Skeletal muscle cell (primary cell): ENCODE data around the gene CACNA2D3.
A peak's percentile ranks its signal among the peaks of the same experiment; 100 is the strongest.

ENCODE experiments used
- DNase-seq: peaks from one replicate; pipeline ENCODE4 v3.0.0-alpha.2; 2010; ENCODE audit warnings: low read depth
- H3K4me3 ChIP-seq: 2 replicates; pipeline ENCODE4 v1.5.1; 2011; ENCODE audit warnings: low read depth, mild to moderate bottlenecking, control low read depth, low read length, moderate library complexity

The CACNA2D3 gene

GRCh38 chr3:55000953-55001352, 878.6 kb downstream of the CACNA2D3 start:
- DNase-seq = no peak
- H3K4me3 ChIP-seq = no peak overlapping the region

DNA sequence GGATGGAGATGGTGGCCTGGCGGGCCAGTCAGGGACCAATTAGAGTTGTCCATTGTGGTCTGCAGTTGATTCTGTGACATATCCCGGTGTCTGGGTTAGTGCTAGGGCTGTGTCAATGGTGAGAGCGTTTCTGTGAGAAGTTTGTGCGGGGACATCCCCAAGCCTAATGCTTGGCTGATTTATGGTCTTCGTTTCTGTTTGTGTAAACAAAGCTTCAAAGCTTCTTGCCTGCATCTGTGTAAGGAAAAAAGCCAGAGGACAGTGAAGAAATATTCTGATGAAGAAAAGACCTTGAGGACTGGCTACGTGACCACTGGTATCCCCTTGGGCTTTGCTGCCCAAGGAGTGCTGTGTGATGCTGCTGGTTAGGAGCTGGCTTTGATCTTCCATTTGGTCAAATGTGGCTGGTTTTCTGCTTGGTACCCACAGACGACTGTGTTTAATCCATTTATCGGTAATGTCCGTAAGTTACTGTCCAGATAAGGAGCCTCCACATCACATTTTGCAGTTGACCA, 880.1 kb downstream of the CACNA2D3 start:
- DNase-seq = no peak
- no peak overlapping the region for H3K4me3 ChIP-seq

DNA sequence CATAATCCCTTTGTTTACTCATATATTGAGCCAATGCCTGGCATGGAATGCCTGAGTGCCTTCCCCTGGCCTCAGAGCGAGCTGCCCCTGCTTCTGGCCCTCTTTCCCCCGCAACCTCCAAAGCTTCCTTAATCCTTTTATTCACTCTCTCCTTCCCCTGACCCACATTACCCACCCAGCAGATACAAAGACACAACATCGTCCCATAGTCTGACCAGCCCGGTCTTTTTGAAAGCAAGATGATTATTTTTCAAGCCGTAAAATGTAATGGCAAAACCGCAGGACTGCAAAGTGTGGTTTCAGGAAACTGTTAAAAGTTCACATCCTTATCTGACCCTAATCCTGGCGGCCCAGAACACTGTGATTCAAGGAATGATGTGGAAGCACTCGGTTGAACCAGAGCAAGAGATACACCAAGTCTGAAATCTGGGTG, 883.9 kb downstream of the CACNA2D3 start:
- DNase-seq = no peak

GRCh38 chr3:55007971-55008370, 885.6 kb downstream of the CACNA2D3 start:
- DNase-seq = no peak
- H3K4me3 ChIP-seq = no peak overlapping the region

More for the DNA sequence above, 883.9 kb downstream of the CACNA2D3 start:
- no peak overlapping the region for H3K4me3 ChIP-seq

GRCh38 chr3:55009372-55009771, 887.0 kb downstream of the CACNA2D3 start:
- no peak overlapping the region for H3K4me3 ChIP-seq
- no peak for DNase-seq

DNA sequence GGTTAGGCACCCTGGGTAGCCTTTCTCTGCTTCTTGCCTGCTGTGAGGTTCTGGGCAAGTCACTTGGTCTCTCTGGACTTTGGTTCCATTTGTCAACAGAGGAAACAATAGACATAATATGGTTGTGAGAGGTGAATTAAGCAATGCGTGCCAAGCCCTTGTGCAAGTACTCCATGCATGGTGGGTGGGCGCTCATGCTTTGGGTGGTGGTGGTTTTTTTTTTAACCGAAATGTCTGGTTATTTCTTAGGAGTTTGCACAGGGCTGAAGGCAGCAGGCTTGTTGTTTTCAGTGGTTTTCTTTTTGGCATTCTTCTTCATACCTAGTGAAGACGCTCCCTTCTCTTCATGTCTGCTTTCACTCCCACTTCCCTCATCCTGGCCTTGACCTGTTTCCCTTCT, 889.7 kb downstream of the CACNA2D3 start:
- no peak for DNase-seq
- no peak overlapping the region for H3K4me3 ChIP-seq

GRCh38 chr3:55013145-55013925, 891.0 kb downstream of the CACNA2D3 start:
- peak; percentile 24 for DNase-seq
- no peak overlapping the region for H3K4me3 ChIP-seq

DNA sequence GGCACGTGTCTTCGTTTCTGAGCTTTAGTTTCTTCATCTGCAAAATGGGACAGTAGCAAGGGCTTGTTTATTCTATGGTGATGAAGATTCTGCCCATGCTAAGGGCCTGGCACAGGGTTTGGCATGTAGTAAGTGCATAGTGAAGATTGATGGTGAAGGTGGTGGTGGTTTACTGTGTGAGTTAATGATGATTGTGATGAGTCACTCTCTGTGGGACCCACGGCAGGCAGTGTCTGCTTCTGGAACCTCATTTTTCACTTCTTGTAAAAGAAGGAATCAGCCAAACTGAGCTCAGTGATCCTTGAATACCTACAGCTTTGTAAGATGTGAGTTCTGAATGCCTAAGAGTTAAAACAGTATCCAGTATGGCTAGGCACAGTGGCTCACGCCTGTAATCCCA, 891.7 kb downstream of the CACNA2D3 start:
- no peak for DNase-seq
- H3K4me3 ChIP-seq = no peak overlapping the region

GRCh38 chr3:55014906-55015305, 892.6 kb downstream of the CACNA2D3 start:
- no peak for DNase-seq
- H3K4me3 ChIP-seq = no peak overlapping the region

- DNase-seq = no peak
- no peak overlapping the region for H3K4me3 ChIP-seq
These were observed 895.5 kb downstream of the CACNA2D3 start for GRCh38 chr3:55017876-55018275.

DNA sequence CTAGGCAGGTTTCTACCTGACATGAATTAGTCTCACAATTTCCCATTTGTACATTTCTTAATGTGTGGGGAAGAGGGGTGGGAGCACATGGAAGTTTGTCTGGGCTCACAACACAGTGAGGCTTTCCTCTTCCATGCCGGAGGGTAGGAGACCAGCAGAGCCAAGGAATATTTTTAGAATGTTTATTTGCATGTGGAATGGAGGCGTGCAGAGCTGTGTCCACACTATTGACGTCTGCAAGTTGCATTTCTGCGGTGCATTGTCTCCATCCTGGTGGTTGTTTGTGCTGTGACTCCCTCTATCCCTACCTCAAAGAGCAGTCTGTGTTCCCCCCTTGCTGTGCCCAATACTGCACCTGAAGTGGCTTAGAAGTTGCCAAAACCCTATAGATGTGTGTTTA, 908.6 kb downstream of the CACNA2D3 start:
- no peak overlapping the region for H3K4me3 ChIP-seq
- no peak for DNase-seq

GRCh38 chr3:55036883-55037577, 914.7 kb downstream of the CACNA2D3 start:
- DNase-seq = no peak

DNA sequence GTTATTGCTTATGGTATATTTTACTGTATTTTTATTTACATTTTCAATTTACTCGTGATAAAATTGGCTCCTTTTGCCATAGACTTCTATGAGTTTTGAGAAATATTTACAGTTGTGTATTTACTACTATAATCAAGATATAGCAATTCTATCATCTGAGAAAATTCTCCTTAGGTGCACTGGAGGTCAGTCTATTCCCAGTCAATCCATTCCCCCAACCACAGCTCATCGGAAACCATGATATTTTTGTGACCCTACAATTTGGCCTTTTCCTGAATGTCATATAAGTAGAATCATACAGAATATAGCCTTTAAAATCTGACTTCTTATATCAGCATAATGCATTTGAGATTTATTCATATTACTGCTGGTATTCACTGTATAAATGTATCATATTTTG, 920.2 kb downstream of the CACNA2D3 start:
- no peak overlapping the region for H3K4me3 ChIP-seq
- DNase-seq = no peak

More at GRCh38 chr3:55036883-55037577, 914.7 kb downstream of the CACNA2D3 start:
- no peak overlapping the region for H3K4me3 ChIP-seq

DNA sequence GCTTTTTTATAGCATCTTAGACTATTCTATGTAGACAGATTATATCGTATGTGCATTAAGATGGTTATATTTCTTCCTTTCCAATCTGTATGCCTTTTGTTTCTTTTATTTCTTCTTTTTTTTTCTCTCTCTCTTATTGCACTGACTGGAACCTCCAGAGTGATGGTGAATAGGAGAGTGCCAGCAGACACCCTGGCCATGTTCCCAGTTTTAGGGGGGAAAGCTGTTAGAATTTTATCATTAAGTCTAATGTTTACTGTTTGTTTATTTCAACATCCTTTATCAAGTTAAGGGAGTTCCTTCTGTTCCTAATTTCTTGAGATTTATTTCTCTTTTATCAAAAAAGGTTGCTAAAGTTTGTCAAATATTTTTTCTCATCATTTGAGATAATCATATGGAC, 922.1 kb downstream of the CACNA2D3 start:
- no peak overlapping the region for H3K4me3 ChIP-seq

GRCh38 chr3:55059027-55059629, 936.8 kb downstream of the CACNA2D3 start:
- DNase-seq = no peak
- no peak overlapping the region for H3K4me3 ChIP-seq

More for the DNA sequence above, 922.1 kb downstream of the CACNA2D3 start:
- no peak for DNase-seq

DNA sequence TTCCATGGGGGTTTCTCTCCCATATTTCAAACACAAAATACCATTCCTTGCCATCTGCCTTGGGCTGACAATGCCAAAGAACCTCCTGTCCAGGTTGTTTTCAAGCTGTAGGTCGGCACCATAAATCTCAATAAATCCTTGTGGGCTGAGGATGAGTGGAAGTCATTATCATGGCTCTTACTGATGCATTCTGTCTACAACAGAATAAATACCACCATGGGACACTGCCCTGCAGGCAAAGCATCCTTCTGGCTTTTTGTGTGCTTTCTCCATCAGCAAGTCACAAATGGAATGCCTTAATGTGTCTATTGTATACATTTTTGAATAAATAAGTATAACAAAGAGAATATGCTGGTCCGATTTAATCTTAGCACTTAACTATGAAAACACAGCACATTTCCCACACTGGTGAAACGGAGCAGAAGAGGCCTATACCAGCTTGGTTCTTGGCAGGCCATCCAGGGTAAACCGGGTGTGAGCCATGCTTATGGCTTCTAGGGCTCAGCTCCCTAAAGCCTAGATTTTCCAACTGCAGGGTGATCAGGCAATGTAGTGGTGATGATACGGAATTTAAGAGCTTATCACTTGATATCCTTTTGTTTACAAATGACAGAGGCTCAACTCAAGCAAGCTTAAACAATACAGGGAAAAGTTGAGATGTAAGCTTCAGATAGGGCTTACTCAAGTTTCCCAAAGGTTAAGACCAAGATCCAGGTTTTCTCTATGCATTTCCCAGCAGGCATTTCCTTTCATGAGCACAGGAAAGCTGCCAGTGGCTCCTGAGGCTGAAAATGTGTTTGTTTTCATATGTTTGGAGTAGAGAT, 938.8 kb downstream of the CACNA2D3 start:
- H3K4me3 ChIP-seq = no peak overlapping the region
- DNase-seq = no peak

GRCh38 chr3:55061720-55062034, 939.3 kb downstream of the CACNA2D3 start:
- no peak for DNase-seq
- H3K4me3 ChIP-seq = no peak overlapping the region

DNA sequence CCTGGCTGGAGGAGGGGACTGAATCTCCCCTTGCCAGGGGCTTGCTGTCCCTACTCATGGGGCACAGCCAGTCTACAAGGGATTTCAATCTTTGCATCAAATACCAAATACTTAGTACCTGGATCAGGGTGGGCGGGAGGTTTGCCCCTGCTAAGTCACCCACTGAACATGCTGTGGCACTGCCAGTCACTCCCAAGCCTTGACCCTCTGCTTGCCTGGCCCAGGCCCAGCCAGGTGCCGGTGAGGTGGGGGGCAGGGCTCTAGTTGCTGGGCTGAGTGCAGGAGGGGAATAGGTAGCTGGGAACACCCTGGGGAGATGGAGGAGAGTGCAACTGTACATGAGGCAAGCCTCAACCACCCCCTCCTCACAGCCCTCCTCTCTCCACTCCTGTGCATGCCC, 941.8 kb downstream of the CACNA2D3 start:
- DNase-seq = no peak

GRCh38 chr3:55065331-55065730, 943.0 kb downstream of the CACNA2D3 start:
- H3K4me3 ChIP-seq = no peak overlapping the region
- DNase-seq = no peak

More for the DNA sequence above, 941.8 kb downstream of the CACNA2D3 start:
- H3K4me3 ChIP-seq = no peak overlapping the region
